Dendritic cell treated with granulocyte-macrophage colony-stimulating factor and Interleukin-4, amounts not matched to agents 40 ng/mL and 50 ng/mL, for 4 days (primary cell): Measurements from ENCODE around the gene RCAN1.

ENCODE experiments used
- H3K27ac Mint-ChIP-seq: one replicate; pipeline ENCODE4 v1.8.0; 2022; ENCODE audit warnings: mild to moderate bottlenecking, mixed read lengths
- H3K27me3 Mint-ChIP-seq: one replicate; pipeline ENCODE4 v1.8.0; 2022; ENCODE audit warnings: mild to moderate bottlenecking, mixed read lengths
- H3K36me3 Mint-ChIP-seq: one replicate; pipeline ENCODE4 v1.8.0; 2022; ENCODE audit warnings: low read depth, mixed read lengths
- H3K4me1 Mint-ChIP-seq: one replicate; pipeline ENCODE4 v1.8.0; 2022; ENCODE audit warnings: low read depth, mixed read lengths
- H3K4me3 Mint-ChIP-seq: one replicate; pipeline ENCODE4 v1.8.0; 2022; ENCODE audit warnings: mild to moderate bottlenecking, moderate library complexity, mixed read lengths
- H3K9me3 Mint-ChIP-seq: one replicate; pipeline ENCODE4 v1.8.0; 2022; ENCODE audit warnings: mixed read lengths
- intact Hi-C: fragments of 100-400 bp; cut with micrococcal nuclease; formaldehyde crosslinking; loops from one replicate; pipeline ENCODE4 v1.15.0; 2022

The RCAN1 gene

DNA sequence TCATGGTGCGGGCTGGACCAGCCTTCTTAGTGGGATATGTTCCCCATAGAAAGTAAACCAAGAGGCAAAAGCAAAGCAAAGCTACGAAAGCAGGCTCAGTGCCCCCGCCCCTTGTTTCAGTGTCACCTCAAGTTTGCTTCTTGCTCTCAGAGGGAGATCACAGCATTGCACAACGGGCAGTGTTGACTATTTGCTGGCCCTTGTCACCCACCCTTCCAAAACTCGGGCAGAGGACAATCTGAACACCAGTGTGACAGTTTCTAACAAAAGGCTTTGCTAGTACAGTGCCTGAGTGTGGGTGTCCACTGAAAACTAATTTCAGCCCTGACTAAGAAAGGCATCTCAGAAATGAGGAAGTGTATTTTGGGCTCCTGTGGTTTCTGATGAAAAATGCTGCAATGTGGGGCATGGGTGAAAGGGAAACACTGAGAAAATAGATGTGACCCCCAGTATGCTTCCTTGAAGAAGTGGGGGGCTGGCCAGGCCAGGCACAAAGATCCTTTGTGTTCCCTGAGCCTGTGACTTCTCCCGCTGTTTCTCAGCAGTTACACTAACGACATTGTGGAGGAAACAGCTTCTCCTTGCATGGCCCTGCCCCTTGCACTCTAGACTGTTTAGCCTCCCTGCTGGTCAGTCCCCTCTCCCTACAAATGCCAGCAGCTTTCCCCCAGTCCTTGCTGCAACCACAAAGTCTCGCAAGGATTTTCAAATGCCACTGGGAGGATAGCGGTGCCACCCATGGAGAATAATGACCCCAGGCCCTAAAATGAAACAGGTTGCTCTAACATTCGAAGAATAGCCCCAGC, 69.6 kb downstream of the RCAN1 start:
- peak overlapping the region; percentile 53 for H3K4me3 Mint-ChIP-seq
- peaks cover 10% of the 10 kb centered on the region for H3K9me3 Mint-ChIP-seq
- H3K4me1 Mint-ChIP-seq: peaks cover 61% of the 10 kb centered on the region
- peak overlapping the region; percentile 88 for H3K27ac Mint-ChIP-seq
- no peaks in the 10 kb centered on the region for H3K27me3 Mint-ChIP-seq
- intact Hi-C loops: loop anchor here (5.0 kb wide), 2 partner anchors 37 to 72 kb away; partner anchors contain the start of gene RCAN1
- peaks cover 15% of the 10 kb centered on the region for H3K36me3 Mint-ChIP-seq

DNA sequence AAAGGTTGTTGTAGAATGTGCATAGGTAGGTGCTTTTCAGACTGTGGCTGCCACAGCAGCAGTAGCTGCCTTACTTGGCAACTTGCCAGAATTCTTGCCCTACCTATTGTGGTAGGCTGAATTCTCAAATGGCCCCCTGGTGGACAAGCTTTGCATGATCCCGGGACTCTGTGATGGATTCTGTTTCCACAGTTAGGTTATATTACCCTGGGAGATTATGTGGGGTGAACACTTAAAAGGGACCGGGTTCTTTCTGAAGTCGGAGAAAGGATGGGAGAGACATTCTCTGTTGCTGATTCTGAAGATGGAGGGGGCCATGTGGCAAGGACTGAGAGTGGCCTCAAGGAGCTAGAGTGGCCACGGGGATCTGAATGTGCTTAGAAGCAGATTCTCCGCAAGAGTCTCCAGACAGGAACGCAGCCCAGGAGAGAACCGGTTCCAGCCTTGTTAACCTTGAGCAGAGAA, 70.8 kb downstream of the RCAN1 start:
- Mint-ChIP-seq H3K27me3 (no peaks in the 10 kb centered on the region), H3K36me3 (peaks cover 15% of the 10 kb centered on the region), H3K4me3 (no peak overlapping the region), H3K27ac (peak overlapping the region; percentile 88), H3K4me1 (peaks cover 68% of the 10 kb centered on the region), H3K9me3 (peaks cover 10% of the 10 kb centered on the region)
- intact Hi-C loops: no loop called here

DNA sequence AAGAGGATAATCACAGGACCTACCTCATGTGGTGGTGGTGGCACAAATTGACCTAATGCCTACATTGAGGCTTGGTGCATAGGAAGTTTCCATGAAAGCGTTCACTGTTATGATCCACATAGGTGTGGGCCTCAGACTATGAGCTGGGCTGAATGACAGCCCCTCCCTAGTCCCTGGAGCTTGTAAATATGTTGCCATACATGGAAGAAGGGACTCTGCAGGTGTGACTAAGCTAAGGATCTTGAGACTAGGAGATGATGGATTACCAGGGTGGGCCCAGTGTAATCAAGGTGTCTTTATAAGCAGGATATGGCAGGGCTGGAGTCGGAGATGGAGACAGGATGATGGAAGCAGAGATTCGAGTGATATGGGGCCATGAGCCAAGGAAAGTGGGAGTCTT, 71.9 kb downstream of the RCAN1 start:
- peaks cover 10% of the 10 kb centered on the region for H3K9me3 Mint-ChIP-seq
- H3K36me3 Mint-ChIP-seq: peaks cover 15% of the 10 kb centered on the region
- H3K4me1 Mint-ChIP-seq: peaks cover 71% of the 10 kb centered on the region
- peak overlapping the region; percentile 88 for H3K27ac Mint-ChIP-seq
- H3K4me3 Mint-ChIP-seq: no peak overlapping the region
- intact Hi-C loops: no loop called here
- H3K27me3 Mint-ChIP-seq: no peaks in the 10 kb centered on the region

DNA sequence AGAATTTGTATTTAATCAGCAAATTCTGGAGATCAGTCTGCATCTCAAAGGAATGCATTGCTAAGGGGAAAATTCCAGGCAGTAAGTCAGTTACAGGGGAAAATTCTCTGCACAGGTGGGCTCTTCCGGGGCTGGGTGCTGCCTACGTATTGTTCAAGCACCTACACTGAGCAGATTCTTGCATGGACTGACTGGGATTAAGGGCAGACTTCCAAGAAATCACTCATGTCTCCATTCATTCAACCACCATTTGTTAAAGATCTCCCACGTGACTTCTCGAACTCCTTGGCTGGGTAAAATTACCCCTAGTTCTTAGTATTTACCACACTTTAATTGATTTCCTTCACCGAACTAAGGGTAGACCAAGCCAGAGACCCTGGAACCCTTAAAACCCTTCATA, 74.7 kb downstream of the RCAN1 start:
- no peak overlapping the region for H3K27ac Mint-ChIP-seq
- intact Hi-C loops: no loop called here
- H3K27me3 Mint-ChIP-seq: no peaks in the 10 kb centered on the region

DNA sequence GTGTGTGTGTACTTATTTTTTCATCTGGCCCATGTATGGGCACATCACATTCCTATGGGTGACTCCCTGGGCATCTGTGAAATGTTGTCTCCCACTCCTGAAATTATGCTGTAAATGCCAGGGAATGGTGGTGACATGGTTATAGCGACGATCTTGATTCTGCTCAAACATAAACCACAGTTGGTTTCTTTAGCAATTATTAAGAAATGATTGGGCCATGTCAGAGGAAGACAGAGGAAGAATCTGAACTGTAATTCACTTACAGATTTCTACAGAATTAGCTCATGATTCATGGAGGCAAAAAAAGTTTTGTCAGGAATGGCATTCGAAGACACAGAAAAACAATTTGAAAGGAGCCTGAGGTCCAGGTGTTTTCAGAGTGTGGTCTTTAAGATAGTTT, 77.1 kb downstream of the RCAN1 start:
- intact Hi-C loops: no loop called here
- no peak overlapping the region for H3K4me3 Mint-ChIP-seq
- H3K36me3 Mint-ChIP-seq: peaks cover 19% of the 10 kb centered on the region
- H3K4me1 Mint-ChIP-seq: peaks cover 70% of the 10 kb centered on the region
- peak overlapping the region; percentile 45 for H3K27ac Mint-ChIP-seq
- H3K27me3 Mint-ChIP-seq: no peaks in the 10 kb centered on the region
- peaks cover 10% of the 10 kb centered on the region for H3K9me3 Mint-ChIP-seq

More for the DNA sequence above, 74.7 kb downstream of the RCAN1 start:
- Mint-ChIP-seq H3K4me1 (peaks cover 75% of the 10 kb centered on the region), H3K9me3 (peaks cover 10% of the 10 kb centered on the region), H3K36me3 (peaks cover 24% of the 10 kb centered on the region), H3K4me3 (no peak overlapping the region)

DNA sequence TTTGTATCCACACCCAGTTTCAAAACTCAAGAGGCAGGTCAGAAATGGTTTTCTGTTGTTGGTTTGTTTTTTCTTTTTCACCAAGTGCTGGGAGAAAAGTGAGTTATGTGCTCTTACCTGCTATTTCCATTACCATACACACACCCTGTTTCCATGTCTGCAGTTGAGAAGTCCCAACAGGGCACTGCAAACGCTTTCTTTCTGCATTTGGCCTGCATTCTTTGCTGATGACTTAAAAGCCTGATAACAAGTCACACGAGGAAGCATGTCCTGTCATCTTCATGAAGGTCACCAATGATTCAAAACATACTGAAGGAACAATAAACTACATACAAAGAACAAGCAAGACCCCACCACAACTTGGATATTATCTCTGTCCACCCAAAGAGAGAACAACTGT, 78.1 kb downstream of the RCAN1 start:
- Mint-ChIP-seq H3K4me3 (no peak overlapping the region), H3K27me3 (no peaks in the 10 kb centered on the region), H3K27ac (no peak overlapping the region), H3K9me3 (peaks cover under 1% of the 10 kb centered on the region), H3K36me3 (peaks cover 9% of the 10 kb centered on the region), H3K4me1 (peaks cover 69% of the 10 kb centered on the region)
- intact Hi-C loops: no loop called here

DNA sequence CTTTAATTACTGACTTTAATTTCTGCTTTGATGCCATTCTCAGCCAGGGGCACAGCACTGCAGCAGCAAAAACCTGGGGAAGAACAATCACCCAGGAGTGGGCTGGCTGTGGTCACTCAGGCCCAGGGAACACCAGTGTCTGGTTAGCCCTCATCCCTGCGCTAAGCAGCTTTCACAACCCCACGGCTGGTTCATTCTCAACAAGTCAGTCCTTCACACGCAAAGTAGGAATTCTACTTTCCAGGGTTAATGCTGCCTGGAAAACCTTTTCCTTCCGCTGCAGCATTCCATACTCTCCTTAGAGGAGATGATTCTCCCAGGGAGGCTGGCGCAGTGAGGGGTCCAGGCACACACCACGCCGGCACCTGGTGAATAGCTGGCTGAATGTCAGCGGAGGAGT, 78.6 kb downstream of the RCAN1 start:
- peaks cover 13% of the 10 kb centered on the region for H3K36me3 Mint-ChIP-seq
- intact Hi-C loops: no loop called here
- no peaks in the 10 kb centered on the region for H3K9me3 Mint-ChIP-seq
- H3K27me3 Mint-ChIP-seq: no peaks in the 10 kb centered on the region
- H3K4me3 Mint-ChIP-seq: no peak overlapping the region
- peaks cover 74% of the 10 kb centered on the region for H3K4me1 Mint-ChIP-seq
- H3K27ac Mint-ChIP-seq: no peak overlapping the region

DNA sequence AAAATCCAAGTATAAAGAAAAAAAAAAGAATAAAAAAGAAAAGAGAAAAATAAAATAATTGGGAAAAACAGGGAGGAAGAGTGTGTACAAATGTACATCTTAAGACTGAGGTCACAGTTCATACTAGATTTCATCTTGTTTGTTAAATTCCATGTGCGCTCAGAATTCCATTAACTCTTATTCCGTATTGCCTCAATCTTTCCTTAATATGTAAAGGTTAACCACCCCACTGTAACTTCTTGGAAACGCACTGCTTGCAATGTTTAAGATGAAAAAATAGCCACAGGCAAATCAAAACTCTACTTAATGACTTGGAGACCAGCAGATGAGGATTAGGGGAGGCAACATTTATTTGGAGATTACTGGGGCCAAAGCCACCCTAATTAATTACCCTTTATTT, 79.0 kb downstream of the RCAN1 start:
- Mint-ChIP-seq H3K4me3 (no peak overlapping the region), H3K4me1 (peaks cover 79% of the 10 kb centered on the region), H3K27ac (no peak overlapping the region), H3K27me3 (no peaks in the 10 kb centered on the region), H3K9me3 (no peaks in the 10 kb centered on the region), H3K36me3 (peaks cover 17% of the 10 kb centered on the region)
- intact Hi-C loops: no loop called here

DNA sequence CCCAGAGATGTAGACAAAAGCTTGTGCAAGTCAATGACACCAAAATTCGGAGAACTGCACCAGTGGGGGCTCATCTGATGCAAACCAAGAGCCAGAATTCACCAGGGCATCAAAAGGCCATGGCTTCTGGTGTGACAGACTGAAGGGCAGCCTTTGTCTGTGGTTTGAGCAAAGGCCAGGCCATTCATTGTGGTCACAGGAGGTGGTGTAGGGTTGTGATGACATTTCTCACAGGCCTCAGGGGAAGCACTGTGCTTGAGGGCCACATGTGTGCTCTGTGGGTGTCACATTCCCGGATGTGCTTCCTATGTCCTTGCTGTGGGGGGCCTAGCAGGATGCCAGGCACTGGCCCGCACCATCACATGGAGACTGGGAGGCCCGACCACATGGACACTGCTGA, 80.4 kb downstream of the RCAN1 start:
- Mint-ChIP-seq H3K4me3 (no peak overlapping the region), H3K27me3 (no peaks in the 10 kb centered on the region), H3K36me3 (peaks cover 23% of the 10 kb centered on the region), H3K9me3 (no peaks in the 10 kb centered on the region), H3K4me1 (peaks cover 69% of the 10 kb centered on the region), H3K27ac (peak overlapping the region; percentile 20)
- intact Hi-C loops: no loop called here

DNA sequence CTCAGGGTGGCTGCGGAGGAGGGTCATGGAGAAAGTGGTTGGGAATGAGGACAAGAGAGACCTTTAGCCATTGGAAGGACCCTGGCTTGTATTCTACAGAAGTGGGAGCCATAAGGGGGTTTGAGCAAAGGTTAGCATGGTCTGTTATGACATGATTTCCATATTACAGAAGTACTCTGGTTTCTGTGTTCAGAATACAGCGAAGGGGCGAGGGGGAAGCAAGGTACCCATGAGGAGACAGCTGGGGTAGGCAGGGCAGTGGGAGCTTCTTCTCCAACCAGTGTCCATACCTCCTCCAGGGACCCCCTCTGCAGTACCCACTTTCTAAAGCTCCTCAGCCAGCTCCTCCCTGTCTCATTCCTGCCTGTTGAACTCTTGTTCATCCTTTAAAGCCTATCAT, 81.0 kb downstream of the RCAN1 start:
- Mint-ChIP-seq H3K27ac (peak overlapping the region; percentile 20), H3K9me3 (no peaks in the 10 kb centered on the region), H3K4me1 (peaks cover 69% of the 10 kb centered on the region), H3K36me3 (peaks cover 23% of the 10 kb centered on the region), H3K27me3 (no peaks in the 10 kb centered on the region), H3K4me3 (no peak overlapping the region)
- intact Hi-C loops: no loop called here

DNA sequence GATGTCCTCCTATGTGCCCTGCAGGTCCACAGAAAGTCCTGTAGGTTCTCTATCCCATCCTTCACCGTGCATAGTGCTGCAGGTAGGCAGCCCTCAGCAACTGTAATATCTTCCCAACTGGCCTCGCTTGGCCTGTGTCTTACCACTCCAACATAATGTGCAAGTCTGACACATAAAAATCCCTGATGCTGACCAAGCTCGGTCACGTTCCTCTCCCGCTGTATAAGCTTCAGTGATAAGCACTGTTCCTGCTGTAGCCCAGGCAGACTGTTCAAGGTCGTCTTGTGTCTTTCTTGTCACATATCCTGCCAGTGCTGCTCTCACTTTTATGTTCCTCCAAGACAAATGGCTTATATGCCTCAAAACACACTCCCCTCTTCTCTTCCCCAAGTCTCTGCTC, 83.5 kb downstream of the RCAN1 start:
- H3K27ac Mint-ChIP-seq: no peak overlapping the region
- intact Hi-C loops: no loop called here
- no peaks in the 10 kb centered on the region for H3K27me3 Mint-ChIP-seq
- no peaks in the 10 kb centered on the region for H3K9me3 Mint-ChIP-seq
- peaks cover 16% of the 10 kb centered on the region for H3K36me3 Mint-ChIP-seq
- peaks cover 52% of the 10 kb centered on the region for H3K4me1 Mint-ChIP-seq
- H3K4me3 Mint-ChIP-seq: no peak overlapping the region

DNA sequence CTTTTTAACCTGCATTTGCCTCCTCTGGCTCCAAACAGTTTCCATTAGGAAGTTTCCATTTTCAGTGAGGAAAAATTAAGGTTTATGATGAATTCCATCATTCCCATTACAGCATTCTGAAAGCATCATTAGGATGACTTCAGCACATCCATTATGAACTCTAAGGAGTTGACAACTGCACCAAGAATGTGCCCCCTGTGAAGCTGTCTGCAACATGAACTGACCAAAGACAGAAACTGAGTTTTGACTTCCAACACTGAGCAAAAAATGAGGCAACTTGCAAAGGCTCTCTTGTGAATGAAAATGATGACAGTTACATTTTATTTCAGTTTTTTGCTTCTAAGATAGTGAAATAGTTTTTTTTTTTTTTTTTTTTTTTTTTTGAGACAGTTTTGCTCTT, 84.7 kb downstream of the RCAN1 start:
- Mint-ChIP-seq H3K27ac (no peak overlapping the region), H3K9me3 (no peaks in the 10 kb centered on the region), H3K4me3 (no peak overlapping the region), H3K36me3 (peaks cover 16% of the 10 kb centered on the region), H3K27me3 (no peaks in the 10 kb centered on the region), H3K4me1 (peaks cover 48% of the 10 kb centered on the region)
- intact Hi-C loops: no loop called here

DNA sequence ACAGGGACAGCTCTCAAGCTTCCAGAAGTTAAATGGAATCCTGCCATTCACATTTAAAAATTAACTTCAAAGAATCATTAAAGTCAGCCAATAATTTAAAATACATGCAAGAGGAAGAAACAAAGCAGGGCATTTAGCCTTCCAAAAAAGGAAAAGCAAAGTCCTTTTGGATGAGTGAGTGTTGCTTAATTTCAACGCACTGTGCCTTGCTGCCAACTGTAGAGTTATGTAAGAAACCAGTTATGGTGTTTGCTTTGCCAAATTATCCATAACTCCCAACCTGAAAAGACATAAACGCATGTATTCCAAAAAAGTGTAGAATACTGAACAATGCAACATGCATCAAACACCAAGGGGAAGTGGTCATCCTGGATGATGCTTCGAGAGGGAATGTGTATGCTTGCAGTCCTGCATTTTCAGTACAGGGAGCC, 86.8 kb downstream of the RCAN1 start:
- H3K4me1 Mint-ChIP-seq: peaks cover 38% of the 10 kb centered on the region
- peaks cover 25% of the 10 kb centered on the region for H3K36me3 Mint-ChIP-seq
- H3K27ac Mint-ChIP-seq: no peak overlapping the region
- no peak overlapping the region for H3K4me3 Mint-ChIP-seq
- H3K9me3 Mint-ChIP-seq: no peaks in the 10 kb centered on the region
- H3K27me3 Mint-ChIP-seq: no peaks in the 10 kb centered on the region
- intact Hi-C loops: no loop called here

DNA sequence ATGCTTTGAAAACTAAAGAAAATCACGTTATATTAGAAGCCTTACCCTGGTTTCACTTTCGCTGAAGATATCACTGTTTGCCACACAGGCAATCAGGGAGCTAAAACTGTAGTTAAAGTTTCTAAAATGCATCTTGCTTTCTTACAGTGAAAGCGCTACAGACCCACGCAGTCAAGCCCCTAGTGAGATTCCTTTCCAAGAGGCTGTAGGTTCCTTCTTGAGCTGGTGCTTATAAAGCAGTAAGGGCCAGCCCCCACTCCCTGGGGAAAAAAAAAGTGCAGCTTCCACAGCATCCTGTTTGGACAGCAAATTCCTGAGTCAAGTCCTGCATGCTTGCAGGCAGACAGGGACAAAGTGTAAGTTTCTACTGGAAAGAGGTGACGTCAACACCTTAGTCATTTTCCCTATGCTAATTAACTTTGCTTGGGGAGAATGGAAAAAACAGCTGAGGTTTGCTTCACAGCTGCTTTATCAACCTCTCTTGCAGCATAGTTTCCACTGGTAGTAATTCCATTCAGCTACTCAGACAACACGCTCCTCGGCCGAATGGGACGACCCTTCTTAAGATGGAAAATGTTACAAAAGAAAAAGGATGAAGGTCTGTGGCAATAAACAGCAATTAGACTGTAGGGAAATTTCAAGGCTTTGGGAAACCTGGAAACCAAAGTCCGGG, 88.2 kb downstream of the RCAN1 start:
- H3K9me3 Mint-ChIP-seq: no peaks in the 10 kb centered on the region
- H3K36me3 Mint-ChIP-seq: peaks cover 30% of the 10 kb centered on the region
- peaks cover 44% of the 10 kb centered on the region for H3K4me1 Mint-ChIP-seq
- intact Hi-C loops: no loop called here
- peak overlapping the region; percentile 61 for H3K27ac Mint-ChIP-seq
- no peaks in the 10 kb centered on the region for H3K27me3 Mint-ChIP-seq
- H3K4me3 Mint-ChIP-seq: peak overlapping the region; percentile 17
